CD4-positive, alpha-beta T cell (primary cell): ENCODE measurements around the gene PLOD1. TPM values are rescaled to one million over a fixed set of nuclear protein-coding genes. Genes with fewer than 3 reads are reported as not detected.

ENCODE experiments used
- ATAC-seq: fragments of 200-7000 bp; cut with Tn5 transposase; one replicate; pipeline ENCODE4 v1.10.0; 2022; ENCODE audit warnings: mild to moderate bottlenecking; ENCODE audit not compliant: poor library complexity
- CTCF ChIA-PET: fragments of 350-600 bp; sonication (Branson Sonifier 250); formaldehyde crosslinking; loops from one replicate; lab custom pipeline; 2021; ENCODE audit warnings: antibody characterized with exemption, inconsistent platforms; lab: Charles Lee
- POLR2A ChIA-PET: fragments of 350-600 bp; sonication (Branson Sonifier 250); formaldehyde crosslinking; loops from one replicate; lab custom pipeline; 2021; ENCODE audit warnings: antibody characterized with exemption, inconsistent platforms; lab: Charles Lee
- DNase-seq, 14 experiments: peaks; one replicate each; pipeline ENCODE4 v3.0.0-alpha.2; 2013 to 2020; ENCODE audit warnings: mixed read lengths in 2 of 14
- H3K27ac ChIP-seq, 2 donors: one replicate each; pipeline versions ENCODE4 v1.5.1 to v1.7.0; 2013; ENCODE audit warnings: low read length in 2 of 2, low read depth in 1 of 2, mild to moderate bottlenecking in 1 of 2
- H3K27me3 ChIP-seq, 2 experiments: 1 replicate in 1 of 2; 2 replicates in 1 of 2; pipeline versions ENCODE4 v1.6.1 to v1.7.0; 2013; ENCODE audit warnings: low read length in 2 of 2, control low read depth in 1 of 2, mild to moderate bottlenecking in 1 of 2, moderate library complexity in 1 of 2; ENCODE audit not compliant: insufficient read depth in 2 of 2, control insufficient read depth in 1 of 2
- H3K36me3 ChIP-seq: one replicate; pipeline ENCODE4 v1.6.1; 2013; ENCODE audit warnings: low read length, control low read depth; ENCODE audit not compliant: insufficient read depth
- H3K4me1 ChIP-seq: one replicate; pipeline ENCODE4 v1.6.1; 2013; ENCODE audit warnings: low read length, control low read depth; ENCODE audit not compliant: insufficient read depth
- H3K4me3 ChIP-seq: one replicate; pipeline ENCODE4 v1.5.1; 2013; ENCODE audit warnings: mild to moderate bottlenecking, low read length, moderate library complexity
- H3K9me3 ChIP-seq, 2 experiments: 1 replicate in 1 of 2; 2 replicates in 1 of 2; pipeline versions ENCODE4 v1.6.1 to v1.7.0; 2013; ENCODE audit warnings: low read length in 2 of 2, mild to moderate bottlenecking in 2 of 2, control low read depth in 1 of 2, moderate library complexity in 1 of 2; ENCODE audit not compliant: control insufficient read depth in 1 of 2, insufficient read depth in 1 of 2
- H3K27ac Mint-ChIP-seq: one replicate; pipeline ENCODE4 v1.8.0; 2020; ENCODE audit warnings: mixed read lengths
- H3K27me3 Mint-ChIP-seq: one replicate; pipeline ENCODE4 v1.8.0; 2021; ENCODE audit warnings: mixed read lengths
- H3K36me3 Mint-ChIP-seq: one replicate; pipeline ENCODE4 v1.8.0; 2021; ENCODE audit warnings: low read depth, mixed read lengths
- H3K4me1 Mint-ChIP-seq: one replicate; pipeline ENCODE4 v1.8.0; 2021; ENCODE audit warnings: low read depth, mixed read lengths
- H3K4me3 Mint-ChIP-seq: one replicate; pipeline ENCODE4 v1.8.0; 2020; ENCODE audit warnings: mild to moderate bottlenecking, mixed read lengths
- H3K9me3 Mint-ChIP-seq: one replicate; pipeline ENCODE4 v1.8.0; 2020; ENCODE audit warnings: mixed read lengths
- CTCF ChIP-seq: fragments of 200-600 bp; IDR thresholded peaks from one replicate; pipeline ENCODE4 v1.8.0; 2022; ENCODE audit warnings: antibody characterized with exemption, mild to moderate bottlenecking
- intact Hi-C, 2 experiments: fragments of 100-400 bp; cut with DNase I in 1 of 2; cut with micrococcal nuclease in 1 of 2; formaldehyde crosslinking; loops; one replicate each; pipeline versions ENCODE4 v1.15.1 to v1.9.0; 2023 to 2025; cut with DNase I, micrococcal nuclease
- total RNA-seq, 174 experiments: library from RNA in 2 of 174; stranded (reverse) in 2 of 174; gene quantifications; one replicate each; pipeline ENCODE4 v1.2.3 and lab custom pipeline; 2021 to 2026

PLOD1 gene
- total RNA-seq, 2 experiments from 2014 or later: 1.6 to 1.8 TPM

GRCh38 chr1:11887666-11888007, 46.9 kb upstream of the PLOD1 start:
- POLR2A ChIA-PET: interaction anchor here (0.8 kb wide), 1 partner anchor 20 kb away, joined by 4 read pairs; no protein-coding TSS in a partner anchor

GRCh38 chr1:11888206-11888876, 46.2 kb upstream of the PLOD1 start:
- TF ChIP-seq CTCF: no peak
- ATAC-seq (no peak), DNase-seq (no peak)
- Histone ChIP-seq H3K9me3 (no peaks in the 10 kb centered on the region), H3K36me3 (no peaks in the 10 kb centered on the region), H3K4me1 (no peaks in the 10 kb centered on the region), H3K27ac (no peak overlapping the region), H3K4me3 (no peak overlapping the region), H3K27me3 (no peaks in the 10 kb centered on the region)
- intact Hi-C loops: no loop called here
- ChIA-PET CTCF (interaction anchor here (0.9 kb wide), 1 partner anchor 19 kb away, joined by 4 read pairs; no protein-coding TSS in a partner anchor), POLR2A (no interaction called here)
- no peaks in the 10 kb centered on the region for H3K4me1 Mint-ChIP-seq
- H3K36me3 Mint-ChIP-seq: no peaks in the 10 kb centered on the region
- H3K4me3 Mint-ChIP-seq: no peak overlapping the region
- H3K9me3 Mint-ChIP-seq: no peaks in the 10 kb centered on the region
- peaks cover 9% of the 10 kb centered on the region for H3K27me3 Mint-ChIP-seq
- no peak overlapping the region for H3K27ac Mint-ChIP-seq

More at GRCh38 chr1:11887666-11888007, 46.9 kb upstream of the PLOD1 start:
- Mint-ChIP-seq H3K36me3 (no peaks in the 10 kb centered on the region), H3K27me3 (peaks cover 7% of the 10 kb centered on the region), H3K4me3 (no peak overlapping the region), H3K4me1 (no peaks in the 10 kb centered on the region), H3K9me3 (no peaks in the 10 kb centered on the region), H3K27ac (no peak overlapping the region)
- DNase-seq (no peak), ATAC-seq (no peak)
- Histone ChIP-seq H3K4me1 (no peaks in the 10 kb centered on the region), H3K27ac (no peak overlapping the region), H3K27me3 (no peaks in the 10 kb centered on the region), H3K4me3 (no peak overlapping the region), H3K9me3 (no peaks in the 10 kb centered on the region), H3K36me3 (no peaks in the 10 kb centered on the region)
- intact Hi-C loops: no loop called here
- CTCF ChIA-PET: interaction anchor here (0.9 kb wide), 1 partner anchor 20 kb away, joined by 4 read pairs; no protein-coding TSS in a partner anchor
- no peak for TF ChIP-seq CTCF

GRCh38 chr1:11888877-11889208, 45.7 kb upstream of the PLOD1 start:
- POLR2A ChIA-PET: no interaction called here
- DNase-seq (no peak), ATAC-seq (no peak)
- no peak overlapping the region for H3K27ac Mint-ChIP-seq
- no peak overlapping the region for H3K27ac ChIP-seq
- no peaks in the 10 kb centered on the region for H3K4me1 Mint-ChIP-seq
- no peaks in the 10 kb centered on the region for H3K27me3 ChIP-seq
- no peak overlapping the region for H3K4me3 Mint-ChIP-seq
- H3K27me3 Mint-ChIP-seq: peaks cover 14% of the 10 kb centered on the region
- CTCF ChIA-PET: no interaction called here
- H3K9me3 Mint-ChIP-seq: no peaks in the 10 kb centered on the region
- H3K9me3 ChIP-seq: no peaks in the 10 kb centered on the region
- H3K4me1 ChIP-seq: no peaks in the 10 kb centered on the region
- intact Hi-C loops: no loop called here
- no peak for TF ChIP-seq CTCF
- no peaks in the 10 kb centered on the region for H3K36me3 ChIP-seq
- no peaks in the 10 kb centered on the region for H3K36me3 Mint-ChIP-seq
- no peak overlapping the region for H3K4me3 ChIP-seq
